ENCODE data around the gene GLDN.

DNA sequence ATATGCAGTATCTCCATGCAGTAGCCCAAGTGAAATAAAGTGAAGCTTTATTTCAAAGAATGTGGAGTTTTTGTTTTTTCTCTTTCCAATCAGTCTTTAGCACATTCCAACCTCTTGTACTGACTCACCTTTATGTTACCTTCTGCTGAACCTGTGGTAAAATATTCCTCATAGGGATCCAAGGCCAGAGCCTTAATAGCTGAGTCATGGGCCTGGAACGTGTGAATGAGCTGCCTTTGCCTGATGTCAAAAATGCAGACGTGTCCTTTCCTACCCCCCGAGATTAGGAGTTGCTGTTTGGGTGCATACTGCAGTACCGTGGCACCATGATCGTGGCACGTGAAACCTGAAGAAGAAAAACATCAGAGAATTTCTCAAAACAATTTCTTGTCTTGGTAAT, 108.5 kb downstream of the GLDN start:
- TF ChIP-seq, protein P1, sequence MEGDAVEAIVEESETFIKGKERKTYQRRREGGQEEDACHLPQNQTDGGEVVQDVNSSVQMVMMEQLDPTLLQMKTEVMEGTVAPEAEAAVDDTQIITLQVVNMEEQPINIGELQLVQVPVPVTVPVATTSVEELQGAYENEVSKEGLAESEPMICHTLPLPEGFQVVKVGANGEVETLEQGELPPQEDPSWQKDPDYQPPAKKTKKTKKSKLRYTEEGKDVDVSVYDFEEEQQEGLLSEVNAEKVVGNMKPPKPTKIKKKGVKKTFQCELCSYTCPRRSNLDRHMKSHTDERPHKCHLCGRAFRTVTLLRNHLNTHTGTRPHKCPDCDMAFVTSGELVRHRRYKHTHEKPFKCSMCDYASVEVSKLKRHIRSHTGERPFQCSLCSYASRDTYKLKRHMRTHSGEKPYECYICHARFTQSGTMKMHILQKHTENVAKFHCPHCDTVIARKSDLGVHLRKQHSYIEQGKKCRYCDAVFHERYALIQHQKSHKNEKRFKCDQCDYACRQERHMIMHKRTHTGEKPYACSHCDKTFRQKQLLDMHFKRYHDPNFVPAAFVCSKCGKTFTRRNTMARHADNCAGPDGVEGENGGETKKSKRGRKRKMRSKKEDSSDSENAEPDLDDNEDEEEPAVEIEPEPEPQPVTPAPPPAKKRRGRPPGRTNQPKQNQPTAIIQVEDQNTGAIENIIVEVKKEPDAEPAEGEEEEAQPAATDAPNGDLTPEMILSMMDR (IDR thresholded peaks at IDR 0.05), result no peak
- TF ChIP-seq POLR2A (IDR thresholded peaks at IDR 0.05) (no peak), EP300 (IDR thresholded peaks at IDR 0.05) (no peak)

Measured in sigmoid colon (tissue), 4 donors.